Stimulated activated naive CD8-positive, alpha-beta T cell treated with anti-CD3 and anti-CD28 coated beads, Interleukin-15, Interleukin-2, amounts not matched to agents 100 ng/mL and 50 ng/mL, for 24 hours (primary cell): ENCODE data around the gene PPP1R12C.

Source experiments
- H3K27ac Mint-ChIP-seq: one replicate; pipeline ENCODE4 v1.8.0; 2021; ENCODE audit warnings: mild to moderate bottlenecking, mixed read lengths
- H3K27me3 Mint-ChIP-seq: one replicate; pipeline ENCODE4 v1.8.0; 2021; ENCODE audit warnings: mixed read lengths
- H3K36me3 Mint-ChIP-seq: one replicate; pipeline ENCODE4 v1.8.0; 2021; ENCODE audit warnings: low read depth, mixed read lengths
- H3K4me1 Mint-ChIP-seq: one replicate; pipeline ENCODE4 v1.8.0; 2021; ENCODE audit warnings: low read depth, mixed read lengths
- H3K4me3 Mint-ChIP-seq: one replicate; pipeline ENCODE4 v1.8.0; 2021; ENCODE audit warnings: mild to moderate bottlenecking, mixed read lengths
- H3K9me3 Mint-ChIP-seq: one replicate; pipeline ENCODE4 v1.8.0; 2021; ENCODE audit warnings: mixed read lengths

The PPP1R12C gene

DNA sequence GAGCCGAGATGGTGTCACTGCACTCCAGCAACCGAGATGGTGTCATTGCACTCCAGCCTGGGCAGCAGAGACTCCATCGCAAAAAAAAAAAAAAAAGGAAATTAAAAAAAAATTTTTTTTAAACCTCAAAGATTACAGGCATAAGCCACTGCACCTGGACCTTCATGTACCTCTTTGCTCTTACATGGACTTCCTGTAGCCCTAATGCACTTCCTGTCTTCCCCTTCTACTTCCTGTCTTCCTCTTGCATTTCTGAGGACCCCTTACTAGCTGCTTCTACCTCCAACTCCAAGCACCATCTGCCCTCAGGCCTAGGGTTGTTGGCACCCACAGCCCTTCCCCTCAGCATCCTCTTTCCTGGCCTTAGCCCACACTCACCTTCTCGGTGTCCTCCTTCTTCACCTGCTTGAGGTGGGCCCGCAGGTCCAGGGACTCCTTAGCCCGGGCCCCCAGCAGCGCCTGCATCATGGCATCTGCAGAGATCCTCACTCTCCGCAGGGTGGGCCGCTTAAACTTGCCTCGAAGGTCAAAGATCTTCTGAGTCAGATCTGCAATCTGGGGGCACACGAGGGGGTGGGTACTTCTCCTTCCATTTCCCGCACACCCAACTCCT, 36.3 kb upstream of the PPP1R12C start:
- Mint-ChIP-seq H3K27ac (no peak overlapping the region), H3K9me3 (peaks cover 15% of the 10 kb centered on the region), H3K4me1 (peaks cover 22% of the 10 kb centered on the region), H3K4me3 (no peak overlapping the region), H3K27me3 (peaks cover 36% of the 10 kb centered on the region), H3K36me3 (peaks cover 6% of the 10 kb centered on the region)

DNA sequence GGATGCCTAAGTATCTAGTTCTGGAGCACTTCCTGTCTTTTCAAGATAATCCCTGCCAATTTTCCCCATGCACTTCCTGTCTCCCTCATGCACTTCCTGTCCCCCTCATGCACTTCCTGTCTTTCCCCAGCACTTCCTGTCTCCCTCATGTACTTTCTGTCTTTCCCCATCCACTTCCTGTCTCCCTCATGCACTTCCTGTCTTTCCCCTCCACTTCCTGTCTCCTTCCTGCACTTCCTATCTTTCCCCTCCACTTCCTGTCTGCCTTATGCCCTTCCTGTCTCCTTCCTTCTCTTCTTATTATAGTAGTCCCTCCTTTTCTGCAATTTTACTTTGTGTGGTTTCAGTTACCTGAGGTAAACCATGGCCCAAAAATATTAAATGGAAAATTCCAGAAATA, 34.6 kb upstream of the PPP1R12C start:
- Mint-ChIP-seq H3K36me3 (peaks cover 6% of the 10 kb centered on the region), H3K9me3 (peaks cover 15% of the 10 kb centered on the region), H3K4me3 (no peak overlapping the region), H3K4me1 (peaks cover 22% of the 10 kb centered on the region), H3K27ac (peak overlapping the region; percentile 59), H3K27me3 (peaks cover 32% of the 10 kb centered on the region)

- H3K27ac Mint-ChIP-seq, result no peak within 1 kb of the TSS
- H3K4me1 Mint-ChIP-seq, result peaks cover 17% of the 10 kb centered on the region
- H3K4me3 Mint-ChIP-seq, result no peak within 1 kb of the TSS
- H3K9me3 Mint-ChIP-seq, result peaks cover 15% of the 10 kb centered on the region
- peaks cover 37% of the 10 kb centered on the region for H3K27me3 Mint-ChIP-seq
- H3K36me3 Mint-ChIP-seq, result peaks cover 6% of the 10 kb centered on the region
Measured at GRCh38 chr19:55149078-55150003, 31.9 kb upstream of the PPP1R12C start, which contains the start of gene TNNT1. TSS of gene TNNT1 (minus strand) at chr19:55149206. CDS start at chr19:55147157, 2,049 bp downstream.

- Mint-ChIP-seq H3K27ac (no peak overlapping the region), H3K4me3 (no peak overlapping the region), H3K27me3 (peaks cover 49% of the 10 kb centered on the region), H3K36me3 (peaks cover 6% of the 10 kb centered on the region), H3K9me3 (peaks cover 11% of the 10 kb centered on the region), H3K4me1 (peaks cover 6% of the 10 kb centered on the region)
Measured at GRCh38 chr19:55147545-55148251, 30.3 kb upstream of the PPP1R12C start.

DNA sequence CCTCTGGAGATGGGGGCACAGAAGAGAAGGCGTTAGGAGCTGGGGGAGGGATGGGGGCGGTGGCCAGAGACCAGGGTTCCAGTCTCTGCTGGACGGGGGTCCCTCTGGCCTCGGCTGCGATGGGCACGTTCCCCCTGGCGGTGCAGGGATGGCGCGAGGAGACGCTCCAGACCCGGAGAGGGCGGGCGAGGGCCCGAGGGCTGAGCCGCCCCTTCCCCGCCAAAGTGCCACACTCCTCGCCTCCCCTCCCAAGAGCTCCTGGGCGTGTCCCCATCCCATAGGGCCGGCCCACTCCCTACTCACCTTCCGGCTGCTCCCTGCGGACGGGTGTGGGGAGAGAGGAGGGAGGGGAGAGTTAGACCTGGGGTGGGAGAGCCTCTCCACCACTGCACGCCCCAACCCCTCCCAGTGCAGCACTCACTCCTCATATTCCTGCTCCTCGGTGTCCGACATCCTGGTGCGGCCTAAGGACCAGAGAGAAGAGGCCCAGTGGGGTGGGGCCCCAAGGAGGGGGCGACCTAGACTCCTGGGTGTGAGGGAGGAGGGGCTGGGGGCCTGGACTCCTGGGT, 29.4 kb upstream of the PPP1R12C start:
- peaks cover under 1% of the 10 kb centered on the region for H3K4me1 Mint-ChIP-seq
- peaks cover 5% of the 10 kb centered on the region for H3K9me3 Mint-ChIP-seq
- H3K36me3 Mint-ChIP-seq, result peaks cover 1% of the 10 kb centered on the region
- no peak overlapping the region for H3K4me3 Mint-ChIP-seq
- no peak overlapping the region for H3K27ac Mint-ChIP-seq
- peaks cover 49% of the 10 kb centered on the region for H3K27me3 Mint-ChIP-seq

DNA sequence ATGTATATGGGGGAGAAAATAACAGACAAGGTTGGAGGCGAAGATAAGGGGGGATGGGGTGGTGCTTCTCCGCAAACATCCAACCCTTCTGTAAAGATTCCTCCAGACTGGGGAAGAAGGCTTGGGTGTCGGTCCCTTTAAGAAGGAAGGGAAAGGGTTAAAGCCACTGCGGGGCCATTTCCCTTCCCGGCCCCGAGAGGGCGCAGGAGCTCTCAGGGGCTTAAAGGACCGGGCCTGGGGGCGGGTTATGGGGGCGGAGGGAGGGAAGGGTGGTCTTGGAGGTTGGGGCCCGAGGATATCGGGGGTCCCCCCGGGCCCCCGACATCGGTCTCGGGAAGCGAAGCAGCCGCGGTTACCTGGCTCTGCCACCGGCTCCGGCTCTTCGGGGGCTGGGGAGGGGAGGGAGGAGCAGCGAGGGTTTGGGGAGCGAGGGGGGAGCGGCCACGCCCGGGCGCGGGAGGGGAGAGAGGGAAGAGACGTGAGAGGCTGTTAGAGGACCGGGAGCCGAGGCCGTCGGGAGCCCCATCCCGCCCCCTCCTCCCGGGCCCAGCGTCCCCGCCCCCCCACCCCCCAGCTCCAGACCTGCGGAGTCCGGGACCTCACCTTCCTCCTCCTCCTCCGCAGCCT, 28.8 kb upstream of the PPP1R12C start:
- Mint-ChIP-seq H3K27ac (no peak overlapping the region), H3K27me3 (peaks cover 50% of the 10 kb centered on the region), H3K9me3 (no peaks in the 10 kb centered on the region), H3K4me1 (no peaks in the 10 kb centered on the region), H3K36me3 (no peaks in the 10 kb centered on the region), H3K4me3 (no peak overlapping the region)

GRCh38 chr19:55145232-55145631, 27.8 kb upstream of the PPP1R12C start:
- H3K4me1 Mint-ChIP-seq, result no peaks in the 10 kb centered on the region
- H3K9me3 Mint-ChIP-seq, result no peaks in the 10 kb centered on the region
- no peaks in the 10 kb centered on the region for H3K36me3 Mint-ChIP-seq
- no peak overlapping the region for H3K4me3 Mint-ChIP-seq
- H3K27ac Mint-ChIP-seq, result no peak overlapping the region
- H3K27me3 Mint-ChIP-seq, result peaks cover 50% of the 10 kb centered on the region

DNA sequence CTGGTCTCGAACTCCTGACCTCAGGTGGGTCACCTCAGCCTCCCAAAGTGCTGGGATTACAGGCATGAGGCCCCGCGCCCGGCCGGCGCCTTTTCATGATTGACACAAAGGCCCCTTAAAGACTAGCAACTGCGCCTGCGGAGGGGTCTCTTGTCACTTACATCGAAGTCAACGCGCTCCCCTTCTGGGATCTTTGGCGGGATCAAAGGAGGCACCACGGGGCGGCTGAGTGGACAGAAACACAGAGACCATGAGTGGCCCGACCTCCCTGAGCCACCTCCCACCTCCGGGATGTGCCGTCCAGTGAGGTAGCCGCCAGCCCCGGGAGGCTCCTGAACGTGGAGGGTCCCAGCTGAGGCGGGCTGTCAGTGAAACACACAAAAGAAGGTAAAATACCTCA, 24.3 kb upstream of the PPP1R12C start:
- Mint-ChIP-seq H3K36me3 (no peaks in the 10 kb centered on the region), H3K4me3 (no peak overlapping the region), H3K27ac (no peak overlapping the region), H3K27me3 (peaks cover 37% of the 10 kb centered on the region), H3K4me1 (no peaks in the 10 kb centered on the region), H3K9me3 (no peaks in the 10 kb centered on the region)

DNA sequence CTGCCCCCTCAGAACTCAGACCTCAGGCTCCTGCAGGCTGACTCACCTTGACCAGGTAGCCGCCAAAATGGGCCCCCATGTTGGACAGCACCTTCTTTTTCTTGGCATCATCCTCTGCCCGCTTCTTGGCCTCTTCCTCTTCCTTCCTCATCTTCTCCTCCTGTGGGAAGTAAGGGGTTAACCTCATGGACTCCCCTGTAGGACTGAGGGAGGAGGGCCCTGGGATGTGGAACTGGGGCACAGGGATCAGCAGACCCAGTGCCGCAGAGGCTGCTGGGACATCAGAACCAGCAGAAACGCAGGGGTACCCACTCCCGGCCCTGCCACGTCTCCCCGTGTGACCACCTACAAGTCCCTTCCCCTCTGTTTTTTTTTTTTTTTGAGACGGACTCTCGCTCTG, 20.5 kb upstream of the PPP1R12C start:
- Mint-ChIP-seq H3K9me3 (no peaks in the 10 kb centered on the region), H3K4me3 (no peak overlapping the region), H3K4me1 (no peaks in the 10 kb centered on the region), H3K36me3 (no peaks in the 10 kb centered on the region), H3K27ac (no peak overlapping the region), H3K27me3 (peaks cover 23% of the 10 kb centered on the region)

DNA sequence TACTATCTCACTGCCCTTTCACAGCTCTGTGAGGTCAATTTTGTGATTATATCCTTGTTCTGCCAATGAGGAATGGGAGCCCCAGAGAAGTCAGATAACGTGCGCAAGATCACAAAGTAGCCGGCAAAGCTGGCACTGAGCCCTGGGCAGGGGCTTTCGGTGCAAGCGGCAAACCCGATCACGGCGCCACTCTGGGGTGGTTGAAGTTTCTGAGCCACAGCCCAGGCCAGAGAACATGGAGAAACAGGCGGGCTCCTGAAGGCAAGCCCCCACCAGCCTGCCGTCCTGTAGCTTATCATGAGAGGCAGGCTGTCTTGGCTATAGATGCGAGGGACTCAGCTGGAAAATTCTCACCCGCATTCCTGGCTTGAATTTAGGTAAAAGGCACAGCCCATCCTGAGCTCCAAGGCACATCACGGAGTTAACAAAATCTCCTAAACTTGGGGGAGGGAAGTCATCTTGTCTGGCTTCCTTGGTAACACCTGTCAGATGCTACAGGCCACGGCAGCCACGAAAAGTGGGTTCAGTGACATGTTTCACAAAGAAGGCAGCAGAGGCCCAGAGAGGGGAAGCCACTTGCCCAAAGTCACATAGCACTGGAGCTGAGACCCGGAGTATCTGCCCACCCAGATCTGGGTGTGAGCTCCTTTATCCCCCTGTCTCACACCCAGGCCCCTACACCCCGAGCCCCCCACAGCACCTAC, 19.1 kb upstream of the PPP1R12C start:
- no peak overlapping the region for H3K27ac Mint-ChIP-seq

DNA sequence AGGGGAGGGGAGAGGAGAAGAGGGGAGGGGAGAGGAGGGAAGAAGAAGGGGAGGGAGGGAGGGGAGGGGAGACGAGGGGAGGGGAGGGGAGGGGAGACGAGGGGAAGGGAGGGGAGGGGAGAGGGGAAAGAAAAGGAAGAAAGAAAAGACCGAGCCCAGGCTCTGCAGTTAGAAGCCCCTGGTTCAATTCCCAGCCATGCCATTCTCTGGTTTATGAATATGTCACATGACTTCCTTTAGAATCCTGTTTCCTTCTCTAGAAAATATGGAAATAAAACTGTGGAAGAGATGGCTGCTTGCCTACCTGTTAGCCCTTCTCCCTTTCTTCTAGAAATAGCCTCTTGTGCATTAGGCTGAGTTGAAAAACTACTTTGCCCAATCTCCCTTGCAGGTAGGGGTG, 17.3 kb upstream of the PPP1R12C start:
- Mint-ChIP-seq H3K36me3 (no peaks in the 10 kb centered on the region), H3K27me3 (peaks cover 33% of the 10 kb centered on the region), H3K4me3 (no peak overlapping the region), H3K9me3 (no peaks in the 10 kb centered on the region), H3K27ac (no peak overlapping the region), H3K4me1 (no peaks in the 10 kb centered on the region)

More for the DNA sequence above, 19.1 kb upstream of the PPP1R12C start:
- H3K4me1 Mint-ChIP-seq, result no peaks in the 10 kb centered on the region
- no peaks in the 10 kb centered on the region for H3K36me3 Mint-ChIP-seq
- no peaks in the 10 kb centered on the region for H3K9me3 Mint-ChIP-seq
- no peak overlapping the region for H3K4me3 Mint-ChIP-seq
- peaks cover 30% of the 10 kb centered on the region for H3K27me3 Mint-ChIP-seq

- Mint-ChIP-seq H3K9me3 (no peaks in the 10 kb centered on the region), H3K27ac (no peak overlapping the region), H3K27me3 (peaks cover 33% of the 10 kb centered on the region), H3K4me1 (no peaks in the 10 kb centered on the region), H3K4me3 (no peak overlapping the region), H3K36me3 (no peaks in the 10 kb centered on the region)
Measured at GRCh38 chr19:55133639-55134444, 16.4 kb upstream of the PPP1R12C start.

DNA sequence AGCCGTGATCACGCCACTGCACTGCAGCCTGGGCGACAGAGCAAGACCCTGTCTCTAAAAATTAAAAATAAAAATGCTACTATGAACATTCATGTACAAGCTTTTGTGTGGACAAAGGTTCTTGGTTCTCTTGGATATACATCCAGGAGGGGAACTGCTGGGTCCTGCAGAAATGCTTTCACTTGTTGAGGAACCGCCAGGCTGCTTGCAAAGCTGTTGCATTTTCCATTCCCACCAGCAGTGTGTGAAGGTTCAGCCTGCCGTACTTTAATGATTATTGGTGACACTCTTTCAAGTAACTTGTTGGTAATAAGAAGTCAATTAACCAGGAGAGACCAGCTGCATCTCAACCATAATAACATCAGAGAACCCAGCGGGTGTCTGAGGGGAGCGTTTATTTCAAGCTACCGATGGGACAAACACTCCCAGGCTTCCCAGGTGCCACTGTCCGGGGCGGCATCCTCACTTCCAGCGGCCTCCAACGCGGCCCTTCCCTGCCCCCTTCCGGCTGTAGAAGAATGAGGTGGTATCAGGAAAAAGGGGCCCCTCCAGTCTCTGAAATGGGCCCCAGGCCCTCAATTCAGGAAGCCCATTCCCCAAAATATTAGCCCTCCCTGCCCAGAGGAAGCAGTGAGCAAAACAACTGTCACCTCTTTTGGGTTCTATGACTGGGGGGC, 15.2 kb upstream of the PPP1R12C start:
- H3K27ac Mint-ChIP-seq, result no peak overlapping the region
- no peaks in the 10 kb centered on the region for H3K36me3 Mint-ChIP-seq
- peaks cover 40% of the 10 kb centered on the region for H3K27me3 Mint-ChIP-seq
- H3K9me3 Mint-ChIP-seq, result no peaks in the 10 kb centered on the region
- H3K4me1 Mint-ChIP-seq, result no peaks in the 10 kb centered on the region
- H3K4me3 Mint-ChIP-seq, result no peak overlapping the region
